DND-41 (cell line): Measurements from ENCODE around the gene SEC16B.
"Not testable (repeated sequence)": the region's sequence is repeated elsewhere in the genome, so short reads cannot be mapped to it uniquely, and the experiment has no call there.

Source experiments
- ATAC-seq: fragments of 200-7000 bp; cut with Tn5 transposase; 3 replicates; pipeline ENCODE4 v1.9.1; 2021; ENCODE audit warnings: low read depth; ENCODE audit not compliant: insufficient read depth
- DNase-seq: peaks from one replicate; pipeline ENCODE4 v3.0.0-alpha.2; 2020
- H2AFZ ChIP-seq: 2 replicates; pipeline ENCODE4 v1.6.0; 2012; ENCODE audit warnings: low read depth, low read length
- H3K27ac ChIP-seq: 2 replicates; pipeline ENCODE4 v1.5.1; 2012; ENCODE audit warnings: low read length, inconsistent platforms
- H3K27me3 ChIP-seq: fragments of 200-600 bp; sonication (generic); 2 replicates; pipeline ENCODE4 v1.6.0; 2012; ENCODE audit warnings: low read length, mild to moderate bottlenecking, inconsistent platforms; ENCODE audit not compliant: insufficient read depth, poor library complexity
- H3K36me3 ChIP-seq: 2 replicates; pipeline ENCODE4 v1.5.1; 2012; ENCODE audit warnings: low read length, inconsistent platforms; ENCODE audit not compliant: insufficient read depth
- H3K4me1 ChIP-seq: 2 replicates; pipeline ENCODE4 v1.5.1; 2012; ENCODE audit warnings: mild to moderate bottlenecking, low read length; ENCODE audit not compliant: insufficient read depth
- H3K4me2 ChIP-seq: 2 replicates; pipeline ENCODE4 v1.6.0; 2012; ENCODE audit warnings: mild to moderate bottlenecking, moderate library complexity, low read length, inconsistent platforms; ENCODE audit not compliant: insufficient read depth
- H3K4me3 ChIP-seq, 2 experiments: fragments of 200-600 bp in 1 of 2; shearing (Covaris generic) in 1 of 2; 2 replicates each; pipeline ENCODE4 v1.5.1; 2012 to 2016; ENCODE audit warnings: inconsistent platforms in 2 of 2, low read length in 2 of 2, mild to moderate bottlenecking in 2 of 2, low read depth in 1 of 2, moderate library complexity in 1 of 2
- H3K79me2 ChIP-seq: 2 replicates; pipeline ENCODE4 v1.6.0; 2012; ENCODE audit warnings: low read length, inconsistent platforms; ENCODE audit not compliant: insufficient read depth
- H3K9ac ChIP-seq: 2 replicates; pipeline ENCODE4 v1.6.0; 2012; ENCODE audit warnings: low read depth, mild to moderate bottlenecking, inconsistent platforms, low read length, moderate library complexity
- H3K9me3 ChIP-seq: 2 replicates; pipeline ENCODE4 v1.5.1; 2012; ENCODE audit warnings: low read length, moderate library complexity, mild to moderate bottlenecking, inconsistent platforms; ENCODE audit not compliant: insufficient read depth, severe bottlenecking
- H4K20me1 ChIP-seq: 2 replicates; pipeline ENCODE4 v1.6.0; 2012; ENCODE audit warnings: low read length; ENCODE audit not compliant: insufficient read depth
- EZH2 ChIP-seq: IDR thresholded peaks from 3 replicates; pipeline ENCODE4 v1.6.1; 2012; ENCODE audit warnings: borderline replicate concordance, low read depth, mild to moderate bottlenecking, moderate library complexity, low read length, inconsistent platforms; ENCODE audit not compliant: severe bottlenecking
- TF ChIP-seq, protein P1 (sequence below): IDR thresholded peaks from 2 replicates; pipeline ENCODE4 v1.5.1; 2012; ENCODE audit warnings: borderline replicate concordance, low read length, moderate library complexity, mild to moderate bottlenecking; ENCODE audit not compliant: poor library complexity, severe bottlenecking; ENCODE audit errors: extremely low read depth

Gene SEC16B

DNA sequence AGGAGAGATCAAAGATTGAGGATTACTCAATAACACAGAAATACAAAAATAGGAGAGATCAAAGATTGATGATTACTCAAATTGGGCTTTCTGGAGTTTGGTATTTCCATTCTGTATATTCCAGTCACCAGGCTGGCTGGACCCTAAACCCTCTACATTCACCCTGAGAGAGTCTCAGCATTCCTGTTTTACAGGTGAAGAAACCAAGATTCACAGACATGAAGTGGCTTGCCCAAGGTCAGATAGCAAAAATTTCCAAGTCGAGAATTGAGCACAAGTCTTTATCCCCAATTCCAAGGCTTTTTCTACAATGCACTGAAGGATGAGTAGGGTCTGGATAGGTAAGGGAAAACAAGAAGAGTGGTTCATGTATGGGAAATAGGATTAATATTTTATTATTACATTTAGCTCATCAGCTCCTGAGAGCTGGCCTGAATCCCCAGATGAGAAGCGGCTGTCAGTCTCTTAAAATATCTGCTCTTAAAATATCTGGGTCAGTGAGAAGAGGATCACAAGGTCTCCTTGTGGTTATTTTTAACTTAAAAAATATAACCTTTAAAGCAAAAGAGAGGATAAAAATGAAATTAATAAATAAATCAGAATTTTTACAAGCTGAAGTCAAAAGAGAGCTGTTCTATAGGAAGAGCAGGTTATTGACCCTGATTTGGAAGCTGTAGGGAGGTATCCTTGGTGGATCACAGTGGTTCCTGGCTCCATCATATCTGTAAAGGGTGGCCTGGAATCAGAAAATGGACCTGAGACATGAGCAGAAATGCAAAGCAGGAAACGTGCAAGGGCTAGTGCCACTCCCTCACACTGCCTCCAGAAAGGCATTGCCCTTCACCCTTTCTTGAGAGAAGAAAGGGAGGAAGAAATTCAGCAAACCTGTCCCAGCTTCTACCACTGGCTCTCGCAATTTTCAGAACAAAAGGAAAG, 29.1 kb upstream of the SEC16B start:
- H4K20me1 ChIP-seq = no peaks in the 10 kb centered on the region
- no peak overlapping the region for H2AFZ ChIP-seq
- DNase-seq (no peak), ATAC-seq (no peak)
- no peak overlapping the region for H3K4me2 ChIP-seq
- TF ChIP-seq EZH2 = no peak
- TF ChIP-seq, protein P1, sequence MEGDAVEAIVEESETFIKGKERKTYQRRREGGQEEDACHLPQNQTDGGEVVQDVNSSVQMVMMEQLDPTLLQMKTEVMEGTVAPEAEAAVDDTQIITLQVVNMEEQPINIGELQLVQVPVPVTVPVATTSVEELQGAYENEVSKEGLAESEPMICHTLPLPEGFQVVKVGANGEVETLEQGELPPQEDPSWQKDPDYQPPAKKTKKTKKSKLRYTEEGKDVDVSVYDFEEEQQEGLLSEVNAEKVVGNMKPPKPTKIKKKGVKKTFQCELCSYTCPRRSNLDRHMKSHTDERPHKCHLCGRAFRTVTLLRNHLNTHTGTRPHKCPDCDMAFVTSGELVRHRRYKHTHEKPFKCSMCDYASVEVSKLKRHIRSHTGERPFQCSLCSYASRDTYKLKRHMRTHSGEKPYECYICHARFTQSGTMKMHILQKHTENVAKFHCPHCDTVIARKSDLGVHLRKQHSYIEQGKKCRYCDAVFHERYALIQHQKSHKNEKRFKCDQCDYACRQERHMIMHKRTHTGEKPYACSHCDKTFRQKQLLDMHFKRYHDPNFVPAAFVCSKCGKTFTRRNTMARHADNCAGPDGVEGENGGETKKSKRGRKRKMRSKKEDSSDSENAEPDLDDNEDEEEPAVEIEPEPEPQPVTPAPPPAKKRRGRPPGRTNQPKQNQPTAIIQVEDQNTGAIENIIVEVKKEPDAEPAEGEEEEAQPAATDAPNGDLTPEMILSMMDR = no peak
- no peak overlapping the region for H3K27ac ChIP-seq
- no peaks in the 10 kb centered on the region for H3K36me3 ChIP-seq
- H3K4me3 ChIP-seq = no peak overlapping the region
- no peaks in the 10 kb centered on the region for H3K9me3 ChIP-seq
- H3K4me1 ChIP-seq = no peaks in the 10 kb centered on the region
- no peaks in the 10 kb centered on the region for H3K79me2 ChIP-seq
- H3K9ac ChIP-seq = no peak overlapping the region
- no peaks in the 10 kb centered on the region for H3K27me3 ChIP-seq

DNA sequence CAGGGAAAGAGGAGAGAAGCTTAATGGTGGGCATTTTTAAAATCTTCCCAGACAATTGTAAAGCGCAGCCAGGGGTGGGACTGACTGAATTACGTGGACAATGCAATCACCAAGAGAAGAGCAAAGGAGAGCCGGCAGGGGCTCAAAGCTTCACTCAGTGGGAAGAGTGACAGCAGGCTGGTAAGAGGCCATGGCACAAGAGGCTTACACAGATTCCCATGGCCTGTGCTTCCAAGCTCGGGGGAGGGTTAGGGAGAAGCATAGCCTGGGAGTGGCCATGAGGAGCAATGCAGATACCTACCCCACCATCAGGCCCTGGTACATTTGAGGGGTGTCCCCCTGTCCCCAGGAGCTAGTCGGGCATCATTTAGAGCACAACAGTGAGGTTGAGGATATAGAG, 27.1 kb upstream of the SEC16B start:
- TF ChIP-seq EZH2 = no peak
- TF ChIP-seq, protein P1 = no peak
- no peak for DNase-seq
- no peaks in the 10 kb centered on the region for H3K9me3 ChIP-seq
- ATAC-seq = no peak
- no peak overlapping the region for H2AFZ ChIP-seq
- no peaks in the 10 kb centered on the region for H4K20me1 ChIP-seq
- H3K4me2 ChIP-seq = no peak overlapping the region
- H3K27ac ChIP-seq = no peak overlapping the region
- no peaks in the 10 kb centered on the region for H3K27me3 ChIP-seq
- no peaks in the 10 kb centered on the region for H3K79me2 ChIP-seq
- H3K4me1 ChIP-seq = no peaks in the 10 kb centered on the region
- H3K4me3 ChIP-seq = no peak overlapping the region
- no peaks in the 10 kb centered on the region for H3K36me3 ChIP-seq
- no peak overlapping the region for H3K9ac ChIP-seq

DNA sequence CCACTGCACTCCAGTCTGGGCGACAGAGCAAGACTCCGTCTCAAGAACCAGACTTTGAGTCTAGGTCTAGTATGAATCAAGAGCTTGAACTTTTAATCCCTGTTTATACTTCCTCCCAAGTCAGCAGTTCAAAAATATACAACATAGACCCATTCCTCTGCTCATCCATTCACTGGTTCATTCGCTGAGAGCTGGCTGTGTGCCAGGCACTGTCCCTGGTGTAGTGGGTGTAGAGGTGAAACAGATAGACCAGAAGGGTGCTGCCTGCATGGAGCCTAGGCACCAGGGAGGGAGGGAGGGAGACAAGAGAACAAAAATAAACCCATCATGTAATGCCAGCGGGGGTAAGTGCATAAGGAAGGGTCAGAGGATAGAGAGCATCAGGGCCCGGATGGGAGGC, 25.5 kb upstream of the SEC16B start:
- Histone ChIP-seq H3K4me2 (no peak overlapping the region), H3K79me2 (no peaks in the 10 kb centered on the region), H3K4me3 (no peak overlapping the region), H3K27me3 (no peaks in the 10 kb centered on the region), H4K20me1 (no peaks in the 10 kb centered on the region), H3K27ac (no peak overlapping the region), H3K4me1 (no peaks in the 10 kb centered on the region), H2AFZ (no peak overlapping the region), H3K9ac (no peak overlapping the region), H3K36me3 (no peaks in the 10 kb centered on the region), H3K9me3 (no peaks in the 10 kb centered on the region)
- DNase-seq (no peak), ATAC-seq (no peak)
- no peak for TF ChIP-seq EZH2
- TF ChIP-seq, protein P1 = no peak

DNA sequence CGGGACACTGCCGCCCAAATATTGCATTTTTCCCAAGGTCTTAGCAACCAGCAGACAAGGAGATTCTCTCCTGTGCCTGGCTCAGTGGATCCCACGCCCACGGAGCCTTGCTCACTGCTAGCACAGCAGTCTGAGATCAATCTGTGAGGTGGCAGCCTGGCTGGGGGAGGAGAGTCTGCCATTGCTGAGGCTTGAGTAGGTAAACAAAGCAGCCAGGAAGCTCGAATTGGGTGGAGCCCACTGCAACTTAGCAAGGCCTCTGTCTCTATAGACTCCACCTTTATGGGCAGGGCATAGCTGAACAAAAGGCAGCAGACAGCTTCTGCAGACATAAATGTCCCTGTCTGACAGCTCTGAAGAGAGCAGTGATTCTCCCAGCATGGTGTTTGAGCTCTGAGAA, 16.4 kb upstream of the SEC16B start:
- not testable (repeated sequence) for H3K27ac ChIP-seq, H3K9ac ChIP-seq, H3K79me2 ChIP-seq, H3K4me1 ChIP-seq, H3K4me3 ChIP-seq, H2AFZ ChIP-seq, H4K20me1 ChIP-seq, H3K27me3 ChIP-seq, H3K36me3 ChIP-seq, DNase-seq, H3K4me2 ChIP-seq, H3K9me3 ChIP-seq, ATAC-seq
